ENCODE measurements around the gene PAOX.

DNA sequence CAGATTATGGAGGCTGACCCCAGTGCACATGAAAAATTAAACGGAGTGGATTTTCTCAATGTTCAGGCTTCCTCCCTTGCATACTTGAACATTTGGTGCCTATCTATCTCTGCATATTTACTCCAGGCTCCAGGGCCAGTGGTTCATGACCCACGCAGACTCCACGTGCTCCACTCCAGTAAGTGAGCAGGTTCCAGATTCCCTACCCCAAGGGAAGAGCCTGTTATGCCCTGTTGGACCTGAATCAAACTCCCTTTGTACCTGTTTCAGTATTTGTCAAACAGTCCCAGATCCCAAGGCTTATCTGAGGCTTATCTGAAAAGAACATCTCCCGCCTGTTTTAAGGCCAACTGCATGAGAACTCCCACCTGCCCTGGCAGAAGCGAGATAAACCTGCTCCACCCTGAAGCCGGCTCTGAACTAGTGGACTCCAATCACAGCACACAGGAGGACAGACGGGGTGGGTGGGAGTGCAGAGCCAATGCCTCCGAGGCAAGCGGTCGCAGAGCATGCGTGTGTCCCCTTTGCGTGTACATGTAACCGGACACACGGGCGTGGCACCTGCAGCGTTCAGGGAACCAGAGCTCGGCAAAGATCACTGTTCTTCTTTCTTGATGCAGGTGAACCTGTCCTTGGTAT lies 19.0 kb upstream of the PAOX start:
- TF ChIP-seq, protein P1, sequence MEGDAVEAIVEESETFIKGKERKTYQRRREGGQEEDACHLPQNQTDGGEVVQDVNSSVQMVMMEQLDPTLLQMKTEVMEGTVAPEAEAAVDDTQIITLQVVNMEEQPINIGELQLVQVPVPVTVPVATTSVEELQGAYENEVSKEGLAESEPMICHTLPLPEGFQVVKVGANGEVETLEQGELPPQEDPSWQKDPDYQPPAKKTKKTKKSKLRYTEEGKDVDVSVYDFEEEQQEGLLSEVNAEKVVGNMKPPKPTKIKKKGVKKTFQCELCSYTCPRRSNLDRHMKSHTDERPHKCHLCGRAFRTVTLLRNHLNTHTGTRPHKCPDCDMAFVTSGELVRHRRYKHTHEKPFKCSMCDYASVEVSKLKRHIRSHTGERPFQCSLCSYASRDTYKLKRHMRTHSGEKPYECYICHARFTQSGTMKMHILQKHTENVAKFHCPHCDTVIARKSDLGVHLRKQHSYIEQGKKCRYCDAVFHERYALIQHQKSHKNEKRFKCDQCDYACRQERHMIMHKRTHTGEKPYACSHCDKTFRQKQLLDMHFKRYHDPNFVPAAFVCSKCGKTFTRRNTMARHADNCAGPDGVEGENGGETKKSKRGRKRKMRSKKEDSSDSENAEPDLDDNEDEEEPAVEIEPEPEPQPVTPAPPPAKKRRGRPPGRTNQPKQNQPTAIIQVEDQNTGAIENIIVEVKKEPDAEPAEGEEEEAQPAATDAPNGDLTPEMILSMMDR (IDR thresholded peaks at IDR 0.05; ENCODE audit: low read length): no peak
- TF ChIP-seq EZH2 (IDR thresholded peaks at IDR 0.05; ENCODE audit: borderline replicate concordance, low read length): no peak
